ENCODE data around the gene CPT1B. TPM values are rescaled to one million over a fixed set of nuclear protein-coding genes. Genes with fewer than 3 reads are reported as not detected.

CPT1B gene
- total RNA-seq, 6 experiments from 2014 or later: 3.8 to 30.7 (median 13.0) TPM

- no peaks in the 10 kb centered on the region for H3K27me3 ChIP-seq
- DNase-seq: peak in 2 of 3 donors; percentile 7 to 35
- peaks cover 0 to 4% (median 0%) of the 10 kb centered on the region in 4 donors for H3K36me3 ChIP-seq
- H3K27ac ChIP-seq: no peak overlapping the region
- no peak for ATAC-seq
- TF ChIP-seq, protein P1, sequence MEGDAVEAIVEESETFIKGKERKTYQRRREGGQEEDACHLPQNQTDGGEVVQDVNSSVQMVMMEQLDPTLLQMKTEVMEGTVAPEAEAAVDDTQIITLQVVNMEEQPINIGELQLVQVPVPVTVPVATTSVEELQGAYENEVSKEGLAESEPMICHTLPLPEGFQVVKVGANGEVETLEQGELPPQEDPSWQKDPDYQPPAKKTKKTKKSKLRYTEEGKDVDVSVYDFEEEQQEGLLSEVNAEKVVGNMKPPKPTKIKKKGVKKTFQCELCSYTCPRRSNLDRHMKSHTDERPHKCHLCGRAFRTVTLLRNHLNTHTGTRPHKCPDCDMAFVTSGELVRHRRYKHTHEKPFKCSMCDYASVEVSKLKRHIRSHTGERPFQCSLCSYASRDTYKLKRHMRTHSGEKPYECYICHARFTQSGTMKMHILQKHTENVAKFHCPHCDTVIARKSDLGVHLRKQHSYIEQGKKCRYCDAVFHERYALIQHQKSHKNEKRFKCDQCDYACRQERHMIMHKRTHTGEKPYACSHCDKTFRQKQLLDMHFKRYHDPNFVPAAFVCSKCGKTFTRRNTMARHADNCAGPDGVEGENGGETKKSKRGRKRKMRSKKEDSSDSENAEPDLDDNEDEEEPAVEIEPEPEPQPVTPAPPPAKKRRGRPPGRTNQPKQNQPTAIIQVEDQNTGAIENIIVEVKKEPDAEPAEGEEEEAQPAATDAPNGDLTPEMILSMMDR (IDR thresholded peaks at IDR 0.05): no peak
- no peak for TF ChIP-seq POLR2A (IDR thresholded peaks at IDR 0.05)
- H3K9me3 ChIP-seq: no peaks in the 10 kb centered on the region
- intact Hi-C loops (cut with DNase I): no loop called here
- H3K4me3 ChIP-seq: no peak overlapping the region
- H3K4me1 ChIP-seq: peaks cover 0 to 11% (median 0%) of the 10 kb centered on the region in 4 donors
- 93% methylated on average over 16 of the region's 23 CpGs for WGBS (ENCODE audit: insufficient coverage, low coverage, low lambda C conversion rate, missing lambda C conversion rate)
Observed at GRCh38 chr22:50584106-50585096, 6.2 kb upstream of the CPT1B start.

GRCh38 chr22:50583294-50583861, 5.2 kb upstream of the CPT1B start:
- WGBS (ENCODE audit: insufficient coverage, low coverage, low lambda C conversion rate, missing lambda C conversion rate): 24% methylated on average over 19 of the region's 37 CpGs
- DNase-seq (peak in 1 of 3 donors; percentile 16), ATAC-seq (peak; percentile 2 to 29 (median 19))
- peaks cover 0 to 4% (median 0%) of the 10 kb centered on the region in 4 donors for H3K36me3 ChIP-seq
- peak overlapping the region; percentile 69 to 96 (median 91) for H3K4me3 ChIP-seq
- peaks cover 0 to 11% (median 0%) of the 10 kb centered on the region in 4 donors for H3K4me1 ChIP-seq
- TF ChIP-seq, protein P1 (IDR thresholded peaks at IDR 0.05): no peak
- no peak for TF ChIP-seq POLR2A (IDR thresholded peaks at IDR 0.05)
- H3K27ac ChIP-seq: peak overlapping the region; percentile 36 to 99 (median 42)
- no peaks in the 10 kb centered on the region for H3K27me3 ChIP-seq
- intact Hi-C loops (cut with DNase I): no loop called here
- H3K9me3 ChIP-seq: no peaks in the 10 kb centered on the region

GRCh38 chr22:50582493-50583293, 4.5 kb upstream of the CPT1B start, which contains the start of gene CHKB:
Gene CHKB (minus strand): TSS chr22:50582849. CDS start chr22:50582781, 68 bp downstream.
- H3K36me3 ChIP-seq: peaks cover 0 to 4% (median 0%) of the 10 kb centered on the region in 4 donors
- peak within 1 kb of the TSS; percentile 92 to 99 (median 94) for H3K27ac ChIP-seq
- H3K4me1 ChIP-seq: peaks cover 0 to 11% (median 0%) of the 10 kb centered on the region in 4 donors
- H3K27me3 ChIP-seq: no peaks in the 10 kb centered on the region
- intact Hi-C loops (cut with DNase I): no loop called here
- DNase-seq (peak; percentile 99), ATAC-seq (peak; percentile 95 to 97 (median 96))
- H3K4me3 ChIP-seq: peak within 1 kb of the TSS; percentile 69 to 96 (median 91)
- WGBS (ENCODE audit: insufficient coverage, low coverage, low lambda C conversion rate, missing lambda C conversion rate): 4% methylated on average over 5 of the region's 96 CpGs
- no peaks in the 10 kb centered on the region for H3K9me3 ChIP-seq
- peak; percentile 96 for TF ChIP-seq POLR2A (IDR thresholded peaks at IDR 0.05)
- TF ChIP-seq, protein P1 (IDR thresholded peaks at IDR 0.05): no peak

DNA sequence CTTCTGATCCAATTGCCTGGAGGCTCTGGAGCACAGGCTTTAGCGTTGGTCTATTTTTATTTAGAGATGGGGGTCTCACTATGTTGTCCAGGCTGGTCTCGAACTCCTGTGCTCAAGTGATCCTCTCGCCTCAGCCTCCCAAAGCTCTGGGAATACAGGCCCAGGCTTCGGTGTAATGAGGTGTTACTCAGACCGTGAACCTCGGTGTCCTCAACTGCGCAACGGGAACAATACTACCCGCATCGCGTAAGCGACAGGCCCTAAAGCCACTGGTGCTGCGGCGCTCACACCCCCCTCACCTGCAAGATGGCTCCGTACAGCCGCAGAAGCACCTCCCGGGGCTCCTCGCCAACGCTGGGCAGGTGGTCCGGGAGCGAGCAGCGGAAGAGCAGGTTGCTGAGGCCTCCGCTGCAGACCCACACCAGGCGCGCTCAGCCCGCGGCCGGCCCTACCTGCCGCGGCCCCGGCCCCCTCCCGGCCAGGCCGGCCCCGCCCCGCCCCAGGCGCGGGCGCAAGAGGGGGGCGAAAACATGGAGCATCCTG, 3.8 kb upstream of the CPT1B start:
- Histone ChIP-seq H3K4me1 (peaks cover 0 to 11% (median 0%) of the 10 kb centered on the region in 4 donors), H3K27ac (peak overlapping the region; percentile 92 to 99 (median 94)), H3K36me3 (peaks cover 0 to 4% (median 0%) of the 10 kb centered on the region in 4 donors), H3K27me3 (no peaks in the 10 kb centered on the region), H3K9me3 (no peaks in the 10 kb centered on the region), H3K4me3 (peak overlapping the region; percentile 69 to 96 (median 91))
- intact Hi-C loops (cut with DNase I): no loop called here
- WGBS (ENCODE audit: insufficient coverage, low coverage, low lambda C conversion rate, missing lambda C conversion rate): no CpG with 5 or more reads among the region's 39 CpGs
- no peak for ATAC-seq
- no peak for TF ChIP-seq POLR2A (IDR thresholded peaks at IDR 0.05)
- TF ChIP-seq, protein P1 (IDR thresholded peaks at IDR 0.05): no peak
- no peak for DNase-seq

All from right lobe of liver (tissue), 6 donors.